ENCODE measurements around the gene AUP1.

AUP1 gene

GRCh38 chr2:74556831-74557370 is 27.4 kb upstream of the AUP1 start:
- no peak for DNase-seq

- no peak for DNase-seq
Observed at GRCh38 chr2:74556159-74556558, 26.7 kb upstream of the AUP1 start.

- DNase-seq = peak; percentile 60
Observed at GRCh38 chr2:74555610-74556103, 26.2 kb upstream of the AUP1 start.

GRCh38 chr2:74554820-74555531 is 25.5 kb upstream of the AUP1 start:
- peak; percentile 44 for DNase-seq

DNA sequence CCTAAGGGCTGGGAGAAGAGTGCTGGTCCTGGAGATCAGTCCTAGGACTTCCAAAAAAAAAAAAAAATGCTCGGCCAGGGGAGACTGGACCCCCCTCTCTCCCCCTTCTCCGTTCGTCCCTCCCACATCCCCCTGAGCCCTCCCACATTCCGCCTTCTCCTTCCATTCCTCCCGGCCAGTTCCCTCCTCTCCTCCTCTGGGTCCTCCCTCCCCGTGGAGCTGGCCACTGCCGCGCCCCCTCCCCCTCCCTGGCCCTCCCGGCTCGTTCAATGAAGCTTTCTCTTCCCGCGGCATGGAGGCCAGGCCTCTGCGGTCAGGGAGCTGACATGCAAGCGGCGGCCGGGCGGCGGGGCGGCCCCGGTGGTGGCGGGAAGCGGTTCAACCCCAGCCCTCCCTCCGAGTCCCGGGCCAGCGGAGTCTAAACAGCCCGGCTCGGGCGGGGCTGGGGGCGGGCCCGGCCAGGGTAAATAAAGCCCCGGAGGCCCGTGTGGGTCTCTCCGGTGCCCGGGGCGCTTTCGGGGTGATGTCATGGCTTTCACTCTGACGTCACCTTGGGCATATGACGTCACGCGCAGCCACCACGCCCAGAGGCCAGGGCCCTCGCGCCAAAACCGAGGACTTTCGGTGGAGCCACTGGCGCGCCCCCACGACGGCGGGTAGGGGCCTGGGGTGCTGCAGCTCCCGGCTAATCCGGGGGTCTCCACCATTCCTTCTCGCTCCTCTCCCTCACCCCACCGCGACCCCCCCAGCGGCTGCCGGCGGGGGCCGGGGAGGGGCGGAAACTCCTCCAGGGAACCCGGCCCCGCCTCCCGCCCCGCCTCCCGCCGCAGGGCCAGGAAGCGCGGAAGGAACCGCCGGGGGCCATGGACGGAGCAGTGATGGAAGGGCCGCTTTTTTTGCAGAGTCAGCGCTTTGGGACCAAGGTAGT is 24.6 kb upstream of the AUP1 start, which contains the start of the genes DOK1 and LOXL3:
Gene DOK1 (plus strand): TSS at position 829 of the 928 bp plus-strand sequence. CDS start 35 bp downstream, at position 864.
Gene LOXL3 (minus strand): TSS at position 51 of the 928 bp plus-strand sequence. CDS start 1,308 bp downstream, outside the sequence.
- DNase-seq = peak; percentile 92

DNA sequence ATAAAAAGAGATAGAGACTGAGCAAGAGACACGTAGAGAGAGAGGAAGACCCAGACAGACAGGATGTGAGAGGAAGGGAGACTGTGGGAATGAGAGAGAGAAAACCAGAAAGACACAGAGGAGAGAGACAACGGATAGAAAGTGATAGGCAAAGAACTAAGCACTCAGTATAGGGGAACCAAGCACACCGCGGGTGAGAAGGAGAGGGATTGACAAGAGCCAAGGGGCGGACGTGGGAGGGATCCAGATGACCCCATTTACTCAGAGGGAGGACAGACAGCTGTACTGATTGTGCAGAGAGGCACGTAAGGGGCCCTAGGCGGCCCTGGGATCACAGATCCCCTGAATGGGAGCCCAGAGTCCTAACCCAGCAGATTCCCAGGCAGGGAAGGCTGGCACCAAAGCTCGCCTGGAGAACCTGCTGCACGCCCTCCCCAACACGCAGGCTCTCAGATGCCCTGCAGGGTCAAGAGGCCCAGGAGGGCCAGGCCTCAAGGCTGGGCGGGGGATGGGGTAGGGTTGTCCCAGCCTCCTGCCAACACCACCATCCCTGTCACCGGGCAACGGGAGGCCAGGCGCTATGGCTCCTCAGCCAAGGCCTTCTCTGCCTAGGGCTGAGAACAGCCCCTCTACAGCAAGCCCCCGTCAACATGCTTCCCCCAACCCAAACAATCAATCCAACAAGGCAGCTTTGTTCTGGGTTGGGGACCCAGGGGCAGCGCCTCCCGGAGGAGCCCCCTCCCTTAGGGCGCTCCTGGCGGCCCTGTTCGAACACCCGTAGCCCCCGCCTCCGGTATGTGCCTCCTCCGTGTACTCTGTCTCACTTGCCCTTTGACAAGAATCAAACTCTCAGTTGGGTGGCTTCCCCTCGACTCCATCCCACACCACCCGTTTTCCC is 23.7 kb upstream of the AUP1 start:
- no peak for DNase-seq

- no peak for DNase-seq
Observed at GRCh38 chr2:74551942-74552913, 22.7 kb upstream of the AUP1 start.

- no peak for DNase-seq
Observed at GRCh38 chr2:74551530-74551929, 22.0 kb upstream of the AUP1 start.

- DNase-seq = no peak
Observed at GRCh38 chr2:74550231-74550630, 20.7 kb upstream of the AUP1 start.

DNA sequence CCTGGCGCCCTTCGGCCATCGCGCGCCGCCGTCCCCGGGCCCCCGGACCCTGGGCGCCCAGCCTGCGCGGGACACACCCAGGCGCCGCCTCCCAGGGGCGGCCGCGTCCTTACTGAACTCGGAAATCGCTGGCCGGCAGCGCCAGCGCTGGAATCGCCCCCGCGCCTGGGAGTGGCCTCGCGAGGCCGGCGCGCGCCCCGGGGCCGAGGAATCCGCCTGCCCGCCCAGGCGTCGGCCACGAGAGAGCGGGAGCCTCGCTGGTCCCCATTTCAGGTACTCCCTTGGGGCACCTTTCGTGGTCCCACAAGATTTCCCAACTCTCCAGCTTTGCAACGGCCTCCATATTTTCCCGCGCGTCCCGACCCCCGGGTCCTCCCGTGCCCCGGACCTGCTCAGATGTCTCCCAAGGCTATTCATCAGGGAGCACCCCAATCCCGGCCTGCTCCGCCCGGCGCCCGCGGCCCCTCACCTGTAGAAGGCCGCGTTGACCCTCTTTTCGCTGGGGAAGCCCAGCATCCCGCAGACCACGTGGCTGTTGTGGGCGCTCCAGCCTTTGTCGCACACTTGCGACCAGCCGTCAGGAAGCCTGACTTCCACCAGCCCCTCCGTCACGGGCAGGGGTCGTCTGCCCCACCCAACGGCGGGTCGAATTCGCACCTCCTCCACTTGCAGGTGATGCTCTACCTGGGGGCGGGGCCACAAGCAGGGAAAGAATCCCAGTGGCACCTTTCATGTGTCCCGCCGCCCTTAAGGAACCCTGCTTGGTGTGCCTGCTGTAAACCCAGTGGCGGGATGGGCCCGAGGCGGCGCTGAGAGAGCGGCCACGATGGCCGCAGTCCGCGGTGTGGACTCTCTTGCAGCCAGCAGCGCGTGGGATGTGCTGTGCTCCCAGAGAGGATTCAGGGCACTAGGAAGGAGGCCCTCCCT is 19.7 kb upstream of the AUP1 start:
- peak; percentile 78 for DNase-seq

- DNase-seq = no peak
Observed at GRCh38 chr2:74548285-74548899, 18.9 kb upstream of the AUP1 start.

DNA sequence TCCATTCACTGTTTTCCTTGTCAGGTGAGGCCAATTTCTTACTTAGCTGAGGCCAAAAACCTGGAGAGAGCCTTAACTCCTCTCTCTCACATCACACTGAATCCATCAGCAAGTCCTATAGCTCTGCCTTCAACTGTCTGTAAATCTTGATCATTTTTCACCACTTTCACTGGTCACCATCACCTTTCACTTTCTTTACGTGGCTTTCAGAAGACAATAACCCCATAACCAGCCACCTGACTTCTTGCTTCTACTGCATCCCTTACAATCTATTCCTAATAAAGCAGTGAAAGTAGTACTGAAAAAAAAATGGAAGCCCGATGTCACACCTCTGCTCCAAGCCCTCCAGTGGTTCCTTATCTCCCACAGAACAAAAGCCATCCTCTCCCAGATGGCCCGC is 16.5 kb upstream of the AUP1 start:
- DNase-seq = no peak

DNA sequence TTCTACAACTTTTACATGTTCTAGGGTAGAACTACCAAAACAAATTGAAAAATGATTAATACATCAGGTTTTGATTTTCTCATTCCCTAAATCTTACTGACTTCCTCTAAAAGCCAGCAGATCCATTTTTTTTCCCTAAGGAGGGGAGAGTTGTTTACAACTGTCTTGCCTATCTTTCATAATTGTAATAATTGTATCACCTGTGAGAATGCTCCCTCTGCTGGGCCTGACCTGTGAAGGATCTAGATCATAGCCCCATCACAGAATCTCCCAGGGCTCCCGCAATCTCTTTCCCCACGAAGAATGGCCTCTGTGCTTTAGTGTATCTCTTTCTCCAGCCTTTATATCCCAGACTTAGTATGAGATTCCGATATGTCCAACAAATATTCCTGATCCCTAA is 15.1 kb upstream of the AUP1 start:
- no peak for DNase-seq

DNA sequence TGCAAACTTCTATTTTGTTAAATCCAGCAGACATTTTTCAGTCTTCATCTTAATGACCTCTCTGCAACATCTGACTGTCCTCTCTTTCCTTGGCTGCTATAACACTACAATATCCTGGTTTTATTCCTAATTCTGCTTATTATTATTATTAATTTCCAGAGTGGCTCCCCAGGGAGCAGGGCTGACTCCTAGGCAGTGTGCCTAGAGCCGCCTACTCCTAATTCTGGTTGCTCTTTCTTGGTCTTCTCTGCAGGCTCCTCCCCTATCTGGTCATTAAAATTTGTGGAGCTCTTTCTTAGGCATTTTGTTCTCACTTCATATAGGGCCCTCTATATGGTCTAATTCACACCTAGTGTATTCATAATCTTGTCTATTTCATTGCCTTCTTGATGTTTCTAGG is 13.5 kb upstream of the AUP1 start:
- no peak for DNase-seq

DNA sequence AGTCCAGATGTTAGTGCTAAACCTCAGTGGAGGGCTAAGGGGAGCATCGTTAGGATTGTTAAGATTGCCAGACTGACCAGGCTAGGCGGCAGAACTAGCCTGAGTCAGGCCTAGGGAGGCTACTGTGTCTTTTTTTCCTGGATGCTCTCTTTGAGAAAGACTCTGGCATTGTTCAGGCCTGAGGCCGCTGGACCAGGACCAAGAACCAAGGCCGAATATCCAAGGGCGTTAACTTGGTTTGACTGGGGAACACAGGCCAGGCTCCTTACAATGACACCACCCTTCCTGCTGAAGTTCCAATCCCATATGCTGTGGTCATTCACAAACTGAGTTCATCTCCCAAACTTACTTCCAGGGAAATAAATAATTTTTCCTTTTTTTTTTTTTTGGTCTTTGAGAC is 10.8 kb upstream of the AUP1 start:
- DNase-seq = no peak

DNA sequence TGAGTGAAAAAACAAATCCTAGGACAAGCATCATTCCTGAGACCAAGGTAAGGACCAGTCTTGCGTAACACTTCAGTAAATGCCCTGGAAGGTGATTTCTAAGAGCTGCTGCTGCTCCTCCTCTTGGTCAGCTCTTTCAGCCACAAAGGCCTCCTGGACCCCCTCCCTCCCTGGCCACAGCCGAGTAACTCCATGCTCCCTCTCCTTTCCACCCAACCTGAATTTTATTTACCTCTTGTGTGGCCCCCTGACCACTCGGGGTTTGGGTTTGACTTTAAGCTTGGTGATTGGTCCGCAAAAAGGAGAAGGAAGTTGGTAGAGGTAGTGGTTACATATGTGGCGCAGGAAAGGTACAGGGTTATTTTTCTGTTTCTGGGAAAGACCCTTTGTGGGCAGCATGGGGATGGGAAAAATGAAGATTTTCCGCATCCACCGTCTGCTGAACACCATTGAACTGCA is 9.4 kb upstream of the AUP1 start:
- DNase-seq = no peak

- no peak for DNase-seq
Observed at GRCh38 chr2:74537140-74537539, 7.6 kb upstream of the AUP1 start.

DNA sequence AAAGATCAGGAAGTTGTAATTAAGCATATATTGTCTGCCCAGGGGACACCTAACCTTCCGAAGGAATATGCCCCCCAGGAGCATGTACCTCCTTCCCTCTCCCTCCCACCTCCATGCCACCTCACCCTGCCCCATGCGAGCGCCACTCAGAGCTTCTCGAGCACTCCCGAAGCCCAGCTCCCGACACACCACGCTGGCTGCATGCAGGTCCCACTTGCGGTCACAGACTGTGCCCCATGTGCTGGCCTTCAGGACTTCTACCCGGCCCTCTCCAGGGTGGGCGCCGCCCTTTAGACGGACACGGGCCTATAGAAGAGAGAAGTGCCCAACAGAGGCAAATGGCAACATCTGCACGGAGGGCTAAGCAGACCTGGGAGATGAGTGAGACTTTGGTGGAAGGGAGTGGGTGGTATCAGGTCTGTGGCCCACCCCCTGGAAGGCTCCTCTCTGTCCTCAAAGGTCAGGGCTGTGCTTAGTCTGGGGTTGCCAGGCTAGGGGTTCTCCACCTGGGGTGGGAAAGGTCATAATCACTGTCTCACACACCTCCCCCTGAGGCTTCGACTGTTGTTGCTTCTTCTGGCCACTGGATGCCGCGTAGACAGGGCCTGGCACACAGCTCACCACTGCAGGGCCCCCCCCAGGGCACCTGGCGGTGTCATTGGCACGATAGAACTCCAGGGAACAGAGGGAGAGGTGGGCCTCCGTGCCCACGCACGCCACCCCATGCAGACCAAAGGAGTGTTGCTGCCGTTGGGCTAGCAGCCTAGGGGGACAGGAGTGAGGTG is 6.9 kb upstream of the AUP1 start:
- DNase-seq = no peak

Data from suppressor macrophage treated with lipopolysaccharide for 4 hours (primary cell).